ENCODE measurements around the gene INHBA. TPM values are rescaled to one million over a fixed set of nuclear protein-coding genes. Genes with fewer than 3 reads are reported as not detected.

INHBA gene
- total and polyA plus RNA-seq, 2 donors: 0.14 to 0.64 TPM

GRCh38 chr7:41738336-41738735 is 35.4 kb upstream of the INHBA start:
- no peak for DNase-seq (ENCODE audit: low read depth in 6 of 9, low spot score in 9 of 9)

GRCh38 chr7:41735206-41735605 is 32.3 kb upstream of the INHBA start:
- Histone ChIP-seq H3K4me1 (ENCODE audit: control insufficient read depth in 2 of 2, insufficient read depth in 2 of 2, low read length in 2 of 2) (no peaks in the 10 kb centered on the region), H3K4me3 (ENCODE audit: low read length in 2 of 2) (no peak overlapping the region), H3K36me3 (ENCODE audit: control insufficient read depth in 2 of 2, insufficient read depth in 2 of 2, low read length in 1 of 2) (no peaks in the 10 kb centered on the region), H3K27me3 (ENCODE audit: control insufficient read depth in 2 of 2, insufficient read depth in 1 of 2, low read length in 1 of 2) (no peaks in the 10 kb centered on the region), H3K9me3 (ENCODE audit: control insufficient read depth in 2 of 2, insufficient read depth in 1 of 2, low read length in 1 of 2) (no peaks in the 10 kb centered on the region), H3K27ac (ENCODE audit: low read depth in 1 of 2, low read length in 1 of 2) (no peak overlapping the region)
- WGBS: 56% methylated on average over 3 of the region's 3 CpGs
- no peak for DNase-seq (ENCODE audit: low read depth in 6 of 9, low spot score in 9 of 9)

More at GRCh38 chr7:41738336-41738735, 35.4 kb upstream of the INHBA start:
- H3K9me3 ChIP-seq (ENCODE audit: control insufficient read depth in 2 of 2, insufficient read depth in 1 of 2, low read length in 1 of 2): no peaks in the 10 kb centered on the region
- no peak overlapping the region for H3K4me3 ChIP-seq (ENCODE audit: low read length in 2 of 2)
- H3K27me3 ChIP-seq (ENCODE audit: control insufficient read depth in 2 of 2, insufficient read depth in 1 of 2, low read length in 1 of 2): no peaks in the 10 kb centered on the region
- no peaks in the 10 kb centered on the region for H3K4me1 ChIP-seq (ENCODE audit: control insufficient read depth in 2 of 2, insufficient read depth in 2 of 2, low read length in 2 of 2)
- no peak overlapping the region for H3K27ac ChIP-seq (ENCODE audit: low read depth in 1 of 2, low read length in 1 of 2)
- H3K36me3 ChIP-seq (ENCODE audit: control insufficient read depth in 2 of 2, insufficient read depth in 2 of 2, low read length in 1 of 2): no peaks in the 10 kb centered on the region
- WGBS: 76% methylated on average over 4 of the region's 4 CpGs

GRCh38 chr7:41732843-41733306 is 30.0 kb upstream of the INHBA start:
- Histone ChIP-seq H3K4me1 (ENCODE audit: control insufficient read depth in 2 of 2, insufficient read depth in 2 of 2, low read length in 2 of 2) (no peaks in the 10 kb centered on the region), H3K36me3 (ENCODE audit: control insufficient read depth in 2 of 2, insufficient read depth in 2 of 2, low read length in 1 of 2) (no peaks in the 10 kb centered on the region), H3K27ac (ENCODE audit: low read depth in 1 of 2, low read length in 1 of 2) (no peak overlapping the region), H3K27me3 (ENCODE audit: control insufficient read depth in 2 of 2, insufficient read depth in 1 of 2, low read length in 1 of 2) (no peaks in the 10 kb centered on the region), H3K9me3 (ENCODE audit: control insufficient read depth in 2 of 2, insufficient read depth in 1 of 2, low read length in 1 of 2) (no peaks in the 10 kb centered on the region), H3K4me3 (ENCODE audit: low read length in 2 of 2) (no peak overlapping the region)
- no peak for DNase-seq (ENCODE audit: low read depth in 6 of 9, low spot score in 9 of 9)
- 87% methylated on average over 7 of the region's 7 CpGs for WGBS

GRCh38 chr7:41732436-41732785 is 29.5 kb upstream of the INHBA start:
- WGBS: 65% methylated on average over 3 of the region's 3 CpGs
- H3K4me3 ChIP-seq (ENCODE audit: low read length in 2 of 2): no peak overlapping the region
- H3K27ac ChIP-seq (ENCODE audit: low read depth in 1 of 2, low read length in 1 of 2): no peak overlapping the region

GRCh38 chr7:41731493-41732435 is 28.9 kb upstream of the INHBA start:
- H3K9me3 ChIP-seq (ENCODE audit: control insufficient read depth in 2 of 2, insufficient read depth in 1 of 2, low read length in 1 of 2): no peaks in the 10 kb centered on the region
- peak in 1 of 9 donors; percentile 20 for DNase-seq (ENCODE audit: low read depth in 6 of 9, low spot score in 9 of 9)
- 78% methylated on average over 7 of the region's 7 CpGs for WGBS
- H3K36me3 ChIP-seq (ENCODE audit: control insufficient read depth in 2 of 2, insufficient read depth in 2 of 2, low read length in 1 of 2): no peaks in the 10 kb centered on the region
- no peak overlapping the region for H3K4me3 ChIP-seq (ENCODE audit: low read length in 2 of 2)
- no peaks in the 10 kb centered on the region for H3K27me3 ChIP-seq (ENCODE audit: control insufficient read depth in 2 of 2, insufficient read depth in 1 of 2, low read length in 1 of 2)
- H3K4me1 ChIP-seq (ENCODE audit: control insufficient read depth in 2 of 2, insufficient read depth in 2 of 2, low read length in 2 of 2): no peaks in the 10 kb centered on the region
- no peak overlapping the region for H3K27ac ChIP-seq (ENCODE audit: low read depth in 1 of 2, low read length in 1 of 2)

More at GRCh38 chr7:41732436-41732785, 29.5 kb upstream of the INHBA start:
- H3K9me3 ChIP-seq (ENCODE audit: control insufficient read depth in 2 of 2, insufficient read depth in 1 of 2, low read length in 1 of 2): no peaks in the 10 kb centered on the region
- no peak for DNase-seq (ENCODE audit: low read depth in 6 of 9, low spot score in 9 of 9)
- H3K4me1 ChIP-seq (ENCODE audit: control insufficient read depth in 2 of 2, insufficient read depth in 2 of 2, low read length in 2 of 2): no peaks in the 10 kb centered on the region
- H3K27me3 ChIP-seq (ENCODE audit: control insufficient read depth in 2 of 2, insufficient read depth in 1 of 2, low read length in 1 of 2): no peaks in the 10 kb centered on the region
- no peaks in the 10 kb centered on the region for H3K36me3 ChIP-seq (ENCODE audit: control insufficient read depth in 2 of 2, insufficient read depth in 2 of 2, low read length in 1 of 2)

GRCh38 chr7:41730668-41731067 is 27.8 kb upstream of the INHBA start:
- no peaks in the 10 kb centered on the region for H3K27me3 ChIP-seq (ENCODE audit: control insufficient read depth in 2 of 2, insufficient read depth in 1 of 2, low read length in 1 of 2)
- 72% methylated on average over 3 of the region's 3 CpGs for WGBS
- H3K27ac ChIP-seq (ENCODE audit: low read depth in 1 of 2, low read length in 1 of 2): no peak overlapping the region
- no peaks in the 10 kb centered on the region for H3K36me3 ChIP-seq (ENCODE audit: control insufficient read depth in 2 of 2, insufficient read depth in 2 of 2, low read length in 1 of 2)
- H3K4me3 ChIP-seq (ENCODE audit: low read length in 2 of 2): no peak overlapping the region
- H3K9me3 ChIP-seq (ENCODE audit: control insufficient read depth in 2 of 2, insufficient read depth in 1 of 2, low read length in 1 of 2): no peaks in the 10 kb centered on the region
- no peaks in the 10 kb centered on the region for H3K4me1 ChIP-seq (ENCODE audit: control insufficient read depth in 2 of 2, insufficient read depth in 2 of 2, low read length in 2 of 2)
- DNase-seq (ENCODE audit: low read depth in 6 of 9, low spot score in 9 of 9): no peak

GRCh38 chr7:41730161-41730560 is 27.3 kb upstream of the INHBA start:
- Histone ChIP-seq H3K27me3 (ENCODE audit: control insufficient read depth in 2 of 2, insufficient read depth in 1 of 2, low read length in 1 of 2) (no peaks in the 10 kb centered on the region), H3K4me3 (ENCODE audit: low read length in 2 of 2) (no peak overlapping the region), H3K36me3 (ENCODE audit: control insufficient read depth in 2 of 2, insufficient read depth in 2 of 2, low read length in 1 of 2) (no peaks in the 10 kb centered on the region), H3K27ac (ENCODE audit: low read depth in 1 of 2, low read length in 1 of 2) (no peak overlapping the region), H3K4me1 (ENCODE audit: control insufficient read depth in 2 of 2, insufficient read depth in 2 of 2, low read length in 2 of 2) (no peaks in the 10 kb centered on the region), H3K9me3 (ENCODE audit: control insufficient read depth in 2 of 2, insufficient read depth in 1 of 2, low read length in 1 of 2) (no peaks in the 10 kb centered on the region)
- no peak for DNase-seq (ENCODE audit: low read depth in 6 of 9, low spot score in 9 of 9)
- 98% methylated on average over 1 of the region's 1 CpG for WGBS

GRCh38 chr7:41729059-41729458 is 26.2 kb upstream of the INHBA start:
- 99% methylated on average over 4 of the region's 4 CpGs for WGBS

GRCh38 chr7:41725013-41725412 is 22.1 kb upstream of the INHBA start:
- WGBS: 98% methylated on average over 6 of the region's 6 CpGs

More at GRCh38 chr7:41729059-41729458, 26.2 kb upstream of the INHBA start:
- no peaks in the 10 kb centered on the region for H3K9me3 ChIP-seq (ENCODE audit: control insufficient read depth in 2 of 2, insufficient read depth in 1 of 2, low read length in 1 of 2)
- H3K27ac ChIP-seq (ENCODE audit: low read depth in 1 of 2, low read length in 1 of 2): no peak overlapping the region
- no peaks in the 10 kb centered on the region for H3K4me1 ChIP-seq (ENCODE audit: control insufficient read depth in 2 of 2, insufficient read depth in 2 of 2, low read length in 2 of 2)
- no peaks in the 10 kb centered on the region for H3K36me3 ChIP-seq (ENCODE audit: control insufficient read depth in 2 of 2, insufficient read depth in 2 of 2, low read length in 1 of 2)
- no peak for DNase-seq (ENCODE audit: low read depth in 6 of 9, low spot score in 9 of 9)
- no peak overlapping the region for H3K4me3 ChIP-seq (ENCODE audit: low read length in 2 of 2)
- H3K27me3 ChIP-seq (ENCODE audit: control insufficient read depth in 2 of 2, insufficient read depth in 1 of 2, low read length in 1 of 2): no peaks in the 10 kb centered on the region

More at GRCh38 chr7:41725013-41725412, 22.1 kb upstream of the INHBA start:
- DNase-seq (ENCODE audit: low read depth in 6 of 9, low spot score in 9 of 9): no peak
- Histone ChIP-seq H3K27me3 (ENCODE audit: control insufficient read depth in 2 of 2, insufficient read depth in 1 of 2, low read length in 1 of 2) (no peaks in the 10 kb centered on the region), H3K4me1 (ENCODE audit: control insufficient read depth in 2 of 2, insufficient read depth in 2 of 2, low read length in 2 of 2) (no peaks in the 10 kb centered on the region), H3K9me3 (ENCODE audit: control insufficient read depth in 2 of 2, insufficient read depth in 1 of 2, low read length in 1 of 2) (no peaks in the 10 kb centered on the region), H3K4me3 (ENCODE audit: low read length in 2 of 2) (no peak overlapping the region), H3K36me3 (ENCODE audit: control insufficient read depth in 2 of 2, insufficient read depth in 2 of 2, low read length in 1 of 2) (no peaks in the 10 kb centered on the region), H3K27ac (ENCODE audit: low read depth in 1 of 2, low read length in 1 of 2) (no peak overlapping the region)
